Hypothalamus (tissue), 51 donors: ENCODE data around the gene SCRN1.

Experiments used
- DNase-seq, 51 donors: peaks; one replicate each; lab custom pipeline; 2025; lab: John Stamatoyannopoulos, UW

The SCRN1 gene

GRCh38 chr7:29989257-29989995, at the start of gene SCRN1:
Gene SCRN1 (minus strand): TSS chr7:29989801. CDS start chr7:29969067, 20,734 bp downstream.
- DNase-seq = peak in 41 of 51 donors; percentile 17 to 77 (median 53)

DNA sequence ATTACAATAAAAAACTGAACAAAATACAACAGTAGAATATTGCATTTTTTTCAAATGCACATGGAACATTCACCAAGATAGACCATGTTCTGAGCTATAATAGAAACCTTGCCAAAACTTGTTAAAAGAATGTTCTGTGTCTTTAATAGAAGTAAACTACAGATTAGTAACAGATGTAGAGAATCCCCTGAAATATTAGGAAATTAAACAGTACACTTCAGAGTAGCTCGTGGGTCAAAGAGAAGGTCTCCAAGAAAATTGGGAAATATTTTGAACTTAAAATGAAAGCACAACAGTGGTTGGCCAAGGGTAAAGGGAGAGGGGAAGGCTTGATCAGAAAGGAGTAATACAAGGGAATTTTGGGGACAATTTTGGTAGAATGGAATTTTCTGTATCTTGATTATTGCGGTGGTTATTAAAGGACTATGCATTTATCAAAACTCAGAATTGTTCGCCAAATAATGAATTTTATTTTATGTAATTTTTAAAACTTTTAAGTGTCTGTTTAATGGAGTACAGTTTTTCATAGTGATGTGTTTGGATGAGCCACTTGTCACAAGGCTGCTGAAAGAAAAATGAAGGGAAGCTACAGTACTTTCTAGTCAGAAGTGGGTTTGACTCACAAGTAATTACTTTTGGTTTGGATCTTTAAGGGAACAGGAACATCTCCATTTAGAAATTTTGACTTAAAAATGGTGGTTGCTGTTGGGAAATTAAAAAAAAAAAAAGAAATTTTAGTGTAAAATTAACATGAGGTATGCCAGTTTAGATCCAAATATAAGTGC, 48.8 kb upstream of the SCRN1 start:
- no peak for DNase-seq

- DNase-seq = no peak
Observed at GRCh38 chr7:30036220-30036619, 46.6 kb upstream of the SCRN1 start.

DNA sequence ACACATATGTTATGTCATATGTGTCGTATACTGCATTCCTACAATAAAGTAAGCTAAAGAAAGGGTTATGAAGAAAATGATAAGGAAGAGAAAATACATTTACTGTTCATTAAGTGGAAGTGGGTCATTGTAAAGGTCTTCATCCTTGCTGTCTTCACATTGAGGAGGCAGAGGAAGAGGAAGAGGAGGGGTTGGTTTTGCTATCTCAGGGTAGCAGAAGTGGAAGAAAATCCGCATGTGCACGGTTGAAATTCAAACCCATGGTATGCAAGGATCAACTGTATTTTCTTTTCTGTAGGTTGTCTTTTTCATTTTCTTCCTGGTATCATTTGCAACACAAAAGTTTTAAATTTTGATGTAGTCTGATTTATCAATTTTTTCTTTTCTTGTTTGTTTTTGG, 44.9 kb upstream of the SCRN1 start:
- no peak for DNase-seq

DNA sequence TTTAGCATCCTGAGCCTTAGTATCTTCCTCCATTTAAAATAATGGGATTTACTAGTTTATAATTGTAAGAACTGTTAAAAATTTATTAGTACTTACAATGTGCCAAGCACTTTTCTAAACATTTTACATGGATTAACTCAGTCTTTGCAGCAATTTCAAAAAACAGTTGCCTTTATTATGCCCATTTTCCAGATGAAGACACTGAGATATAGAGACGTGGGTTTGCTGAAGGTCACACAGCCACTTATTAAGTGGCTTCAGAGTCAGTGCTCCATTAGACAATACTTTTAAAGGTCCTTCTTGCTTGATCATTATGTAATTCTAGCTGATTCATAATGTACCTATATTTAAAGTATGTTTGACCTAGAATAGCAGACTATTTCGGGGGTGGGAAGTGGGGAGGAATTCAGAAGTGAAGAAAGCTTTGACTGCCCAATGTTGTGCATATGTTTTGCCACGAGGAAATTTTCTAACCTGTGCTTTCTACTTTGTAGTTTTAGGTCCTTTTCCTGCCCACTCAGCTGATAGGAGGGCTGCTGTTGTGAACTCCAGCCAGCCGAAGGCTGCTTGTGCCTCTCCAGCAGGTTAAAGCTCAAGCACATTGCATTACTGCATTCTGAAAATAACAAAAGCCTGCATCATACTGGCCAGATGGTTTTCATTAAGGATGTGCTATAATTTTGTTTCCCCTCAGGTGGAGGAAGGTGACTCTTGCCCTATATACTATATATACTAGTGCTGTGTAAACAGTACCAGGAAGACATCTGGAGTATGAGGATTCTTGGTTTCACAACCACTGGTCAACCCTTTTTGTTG, 42.9 kb upstream of the SCRN1 start:
- no peak for DNase-seq

DNA sequence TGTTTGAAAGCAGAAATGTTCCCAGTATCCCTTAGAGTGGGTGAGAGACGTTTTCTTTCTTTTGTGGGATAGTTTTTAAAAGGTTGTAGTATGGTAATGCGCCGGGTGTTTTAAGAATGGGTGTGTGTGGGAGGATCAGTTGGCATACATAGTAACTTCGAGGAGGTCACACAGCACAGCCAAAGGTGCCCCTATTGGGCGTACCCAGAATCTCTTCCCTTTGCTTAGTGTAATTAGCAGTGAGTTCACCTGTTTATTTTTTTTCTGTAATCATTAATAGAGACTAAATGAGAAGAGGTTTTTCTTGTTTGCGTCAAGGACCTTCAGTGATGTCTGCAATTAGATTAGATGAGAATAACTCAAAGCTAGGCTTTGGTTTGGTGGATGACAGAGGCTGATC, 40.1 kb upstream of the SCRN1 start:
- no peak for DNase-seq

- peak in 39 of 51 donors; percentile 18 to 78 (median 57) for DNase-seq
Observed at GRCh38 chr7:30028749-30029635, 39.4 kb upstream of the SCRN1 start.

DNA sequence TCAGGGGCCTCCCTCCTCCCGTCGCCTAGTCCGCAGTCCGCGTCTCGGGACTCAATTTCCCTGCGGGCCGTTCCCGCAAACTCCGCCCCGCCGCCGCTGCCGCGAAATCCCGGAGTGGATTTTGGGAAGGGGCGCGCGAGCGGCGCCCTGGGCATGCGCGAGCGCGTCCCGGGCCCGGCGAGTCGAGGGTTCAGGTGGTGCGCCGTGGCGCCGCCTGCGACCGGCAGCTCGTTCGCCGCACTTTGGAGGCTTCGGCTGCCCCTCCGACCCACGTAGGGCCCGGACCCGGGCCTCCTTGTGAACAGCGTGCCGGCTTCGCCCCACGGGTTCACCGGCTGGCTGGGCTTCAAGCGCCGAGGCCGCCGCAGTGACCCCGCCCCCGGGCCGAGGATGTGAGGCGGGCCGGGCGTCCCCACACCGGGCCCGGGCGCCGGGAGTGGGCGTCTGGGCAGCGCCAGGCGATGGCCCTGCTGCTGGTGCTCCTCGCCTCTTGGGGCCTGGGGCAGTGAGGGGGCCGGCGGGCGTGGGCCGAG, 38.7 kb upstream of the SCRN1 start, which contains the start of gene PLEKHA8:
Gene PLEKHA8 (plus strand): TSS at position 197 of the 533 bp plus-strand sequence. CDS start 351 bp downstream, outside the sequence.
- peak; percentile 54 to 94 (median 82) for DNase-seq

DNA sequence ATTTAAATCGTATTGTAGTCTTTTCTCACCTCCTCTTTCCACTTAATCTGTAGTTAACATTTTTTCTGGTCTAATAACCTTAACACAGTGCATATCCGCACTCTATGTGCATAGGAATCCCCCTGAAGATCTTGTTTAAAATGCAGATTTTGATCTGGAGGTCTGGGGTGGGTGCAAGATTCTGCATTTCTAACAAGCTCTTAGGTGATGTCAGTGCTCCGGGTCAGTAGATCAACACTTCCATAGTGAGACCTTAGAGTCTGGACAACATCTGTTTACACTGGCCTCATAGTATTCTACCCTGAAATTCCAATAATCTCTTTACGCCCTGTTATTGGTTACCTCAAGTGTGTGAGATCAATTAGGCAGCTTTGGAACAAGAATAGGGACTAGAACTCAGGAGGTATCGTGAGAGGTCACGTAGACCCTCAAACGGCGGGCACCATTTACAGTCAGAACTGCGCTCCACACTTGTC, 38.2 kb upstream of the SCRN1 start:
- DNase-seq = no peak

GRCh38 chr7:30027065-30027456, 37.5 kb upstream of the SCRN1 start:
- no peak for DNase-seq

GRCh38 chr7:30026229-30027064, 36.8 kb upstream of the SCRN1 start, which contains the start of gene FKBP14:
Gene FKBP14 (minus strand): TSS chr7:30026702. CDS start chr7:30026508, 194 bp downstream.
- DNase-seq = peak; percentile 55 to 99 (median 93)

DNA sequence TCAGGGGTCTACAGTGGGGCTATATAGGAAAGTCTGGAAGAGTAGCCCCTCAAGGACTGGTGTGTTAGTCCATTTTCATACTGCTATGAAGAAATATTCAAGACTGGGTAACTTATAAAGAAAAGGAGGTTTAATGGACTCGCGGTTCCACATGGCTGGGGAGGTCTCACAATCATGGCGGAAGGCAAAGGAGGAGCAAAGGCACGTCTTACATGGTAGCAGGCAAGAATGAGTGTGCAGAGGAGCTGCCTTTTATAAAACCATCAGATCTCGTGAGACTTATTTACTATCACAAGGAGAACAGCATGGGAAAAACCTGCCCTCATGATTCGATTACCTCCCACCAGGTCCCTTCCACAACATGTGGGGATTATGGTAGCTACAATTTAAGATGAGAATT, 33.9 kb upstream of the SCRN1 start:
- no peak for DNase-seq

DNA sequence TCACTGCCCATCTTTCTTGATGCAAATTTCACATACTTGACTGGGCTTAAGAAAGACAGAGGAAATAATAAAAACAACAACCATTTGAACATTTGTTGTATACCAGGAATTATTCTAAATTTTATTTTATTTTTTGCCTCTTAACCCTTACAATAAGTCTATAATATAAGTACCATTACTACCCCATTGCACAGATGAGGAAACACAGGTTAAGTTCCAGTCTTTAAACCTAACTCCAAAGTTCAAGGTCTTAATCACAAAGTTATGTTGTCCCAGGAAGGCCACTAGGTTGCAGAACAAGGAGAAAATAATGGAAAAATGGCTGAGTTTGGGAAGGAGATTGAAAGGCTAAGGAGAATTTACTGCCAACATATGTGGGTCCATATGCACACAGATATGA, 33.4 kb upstream of the SCRN1 start:
- no peak for DNase-seq

GRCh38 chr7:30020535-30020934, 30.9 kb upstream of the SCRN1 start:
- DNase-seq = no peak

- no peak for DNase-seq
Observed at GRCh38 chr7:30019960-30020359, 30.4 kb upstream of the SCRN1 start.

- no peak for DNase-seq
Observed at GRCh38 chr7:30019387-30019786, 29.8 kb upstream of the SCRN1 start.

DNA sequence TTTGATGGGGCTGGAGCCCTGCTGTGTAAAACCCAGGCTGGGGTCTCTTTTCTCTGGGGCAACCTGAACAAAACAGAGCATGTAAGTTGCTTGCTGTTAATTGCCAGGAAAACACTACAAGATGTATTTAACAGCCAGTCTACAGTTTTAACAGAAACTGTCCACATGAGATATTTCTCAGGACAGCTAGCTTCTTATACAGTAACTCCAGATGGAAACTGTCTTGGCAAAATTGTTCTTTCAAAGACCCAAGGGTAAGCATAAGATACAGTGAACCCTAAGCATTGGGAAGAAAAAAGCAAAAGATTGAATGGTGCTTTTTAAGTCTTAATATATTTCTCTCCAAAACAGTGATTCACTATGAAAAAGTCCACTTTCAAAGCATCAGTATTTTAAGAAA, 28.9 kb upstream of the SCRN1 start:
- no peak for DNase-seq

DNA sequence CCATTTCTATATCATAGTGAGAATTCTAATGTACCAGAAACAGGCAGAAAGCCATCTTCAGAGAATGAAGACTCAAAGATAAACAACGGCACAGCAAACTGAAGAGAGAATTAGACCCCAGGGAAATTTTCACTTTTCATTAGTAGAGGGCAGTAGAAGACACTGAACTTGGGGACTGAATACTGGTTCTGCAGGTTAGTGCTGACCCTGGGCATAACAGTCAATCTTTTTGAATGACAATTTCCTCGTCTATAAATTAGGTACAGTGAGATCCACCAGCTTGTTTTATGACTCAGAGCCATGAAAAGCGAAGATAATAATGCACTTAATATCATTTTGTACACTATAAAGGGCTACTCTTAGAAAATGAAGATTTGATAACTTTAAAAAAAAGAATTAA, 23.2 kb upstream of the SCRN1 start:
- no peak for DNase-seq

GRCh38 chr7:30010021-30010420, 20.4 kb upstream of the SCRN1 start:
- no peak for DNase-seq
